HepG2 (cell line): ENCODE data around the gene CCN2. TPM values are rescaled to one million over a fixed set of nuclear protein-coding genes. Genes with fewer than 3 reads are reported as not detected.

Source experiments
- CREM ChIP-seq, 2 experiments: sonication (generic) in 1 of 2; formaldehyde crosslinking in 1 of 2; IDR thresholded peaks; 2 replicates each; pipeline versions ENCODE4 v1.4.0 to v1.6.1; 2016 to 2020; ENCODE audit warnings: antibody characterized with exemption in 1 of 2, mild to moderate bottlenecking in 1 of 2, missing genetic modification reagents in 1 of 2
- FOXJ3 ChIP-seq: sonication (generic); formaldehyde crosslinking; IDR thresholded peaks from 2 replicates; pipeline ENCODE4 v1.4.0; 2020; ENCODE audit warnings: missing genetic modification reagents, mild to moderate bottlenecking, borderline replicate concordance
- FOXO1 ChIP-seq: sonication (generic); formaldehyde crosslinking; IDR thresholded peaks from 2 replicates; pipeline ENCODE4 v1.4.0; 2020; ENCODE audit warnings: missing genetic modification reagents
- HCFC1 ChIP-seq: fragments of 150-350 bp; IDR thresholded peaks from 2 replicates; pipeline ENCODE4 v1.6.1; 2014; ENCODE audit warnings: low read depth, low read length
- HDAC2 ChIP-seq: sonication (generic); formaldehyde crosslinking; IDR thresholded peaks from 2 replicates; pipeline ENCODE4 v1.4.0; 2020; ENCODE audit warnings: missing genetic modification reagents
- MEIS2 ChIP-seq: sonication (generic); formaldehyde crosslinking; IDR thresholded peaks from 2 replicates; pipeline ENCODE4 v1.9.0; 2021; ENCODE audit warnings: mild to moderate bottlenecking, missing genetic modification reagents
- MIER3 ChIP-seq: IDR thresholded peaks from 2 replicates; pipeline ENCODE4 v1.6.1; 2016; ENCODE audit warnings: missing compliant biosample characterization, borderline replicate concordance
- PRPF4 ChIP-seq: fragments of 200-400 bp; formaldehyde crosslinking; IDR thresholded peaks from 2 replicates; pipeline ENCODE4 v1.6.1; 2016; ENCODE audit warnings: low read length, low read depth; ENCODE audit not compliant: poor library complexity, severe bottlenecking
- RARA ChIP-seq: IDR thresholded peaks from 2 replicates; pipeline ENCODE4 v1.6.1; 2016; ENCODE audit warnings: missing genetic modification reagents, missing compliant biosample characterization
- RFXAP ChIP-seq: sonication (generic); formaldehyde crosslinking; IDR thresholded peaks from 2 replicates; pipeline ENCODE4 v1.4.0; 2020; ENCODE audit warnings: missing genetic modification reagents, borderline replicate concordance
- STAG1 ChIP-seq: sonication (generic); formaldehyde crosslinking; IDR thresholded peaks from 2 replicates; pipeline ENCODE4 v1.4.0; 2020; ENCODE audit warnings: missing genetic modification reagents
- TOPORS ChIP-seq: sonication (generic); formaldehyde crosslinking; IDR thresholded peaks from 2 replicates; pipeline ENCODE4 v1.8.0; 2023; ENCODE audit warnings: mild to moderate bottlenecking, missing genetic modification reagents
- XBP1 ChIP-seq: sonication (generic); formaldehyde crosslinking; IDR thresholded peaks from 2 replicates; pipeline ENCODE4 v1.5.0; 2020; ENCODE audit warnings: missing genetic modification reagents
- ZC3H4 ChIP-seq: sonication (generic); formaldehyde crosslinking; IDR thresholded peaks from 2 replicates; pipeline ENCODE4 v1.4.0; 2020; ENCODE audit warnings: missing genetic modification reagents, borderline replicate concordance
- ZNF121 ChIP-seq: sonication (generic); formaldehyde crosslinking; IDR thresholded peaks from 2 replicates; pipeline ENCODE4 v1.5.0; 2020; ENCODE audit warnings: mild to moderate bottlenecking, missing genetic modification reagents
- ZNF251 ChIP-seq: sonication (generic); formaldehyde crosslinking; IDR thresholded peaks from 2 replicates; pipeline ENCODE4 v1.9.0; 2021; ENCODE audit warnings: mild to moderate bottlenecking, missing genetic modification reagents
- ZNF264 ChIP-seq: sonication (generic); formaldehyde crosslinking; IDR thresholded peaks from 2 replicates; pipeline ENCODE4 v1.4.0; 2020; ENCODE audit warnings: missing genetic modification reagents
- ZNF292 ChIP-seq: sonication (generic); formaldehyde crosslinking; IDR thresholded peaks from 2 replicates; pipeline ENCODE4 v1.8.1; 2022; ENCODE audit warnings: mild to moderate bottlenecking, low read depth, missing genetic modification reagents, borderline replicate concordance
- ZNF615 ChIP-seq: sonication (generic); formaldehyde crosslinking; IDR thresholded peaks from 2 replicates; pipeline ENCODE4 v1.5.0; 2020; ENCODE audit warnings: mild to moderate bottlenecking, missing genetic modification reagents, borderline replicate concordance
- ZNF652 ChIP-seq: IDR thresholded peaks from 2 replicates; pipeline ENCODE4 v1.6.1; 2016; ENCODE audit warnings: low read depth, borderline replicate concordance
- ZSCAN21 ChIP-seq: sonication (generic); formaldehyde crosslinking; IDR thresholded peaks from 2 replicates; pipeline ENCODE4 v1.8.0; 2022; ENCODE audit warnings: mild to moderate bottlenecking, missing genetic modification reagents, moderate library complexity, borderline replicate concordance
- polyA plus RNA-seq, 8 experiments: library from polyadenylated mRNA; depleted of rRNA in 3 of 8; stranded (reverse) in 7 of 8; unstranded in 1 of 8; fragments of >200 nt; fragmentation: Illumina TruSeq in 4 of 8; extraction: Trizol in 4 of 8; gene quantifications; 2 replicates each; pipeline versions ENCODE4 v1.2.1 to v1.2.3, GENCODE V29; 2011 to 2016; ENCODE audit warnings: low read depth in 4 of 8, missing spikeins in 1 of 8, mixed read lengths in 1 of 8; ENCODE audit not compliant: insufficient read depth in 1 of 8
- total RNA-seq, 5 experiments: library from RNA; depleted of rRNA; stranded (reverse); fragments of >200 nt; fragmentation: Illumina TruSeq; extraction: Trizol; gene quantifications; 2 replicates each; pipeline ENCODE4 v1.2.3, GENCODE V29; 2016; ENCODE audit warnings: low read depth in 1 of 5
- TF ChIP-seq, protein P1 (sequence below): conservative IDR thresholded peaks from 2 replicates; pipeline ENCODE4 v1.6.1; 2018; ENCODE audit warnings: missing genetic modification reagents
- TF ChIP-seq, protein P2 (sequence below), 2 experiments: sonication (generic) in 1 of 2; formaldehyde crosslinking in 1 of 2; IDR thresholded peaks; 2 replicates each; pipeline versions ENCODE4 v1.4.0 to v1.6.1; 2016 to 2020; ENCODE audit warnings: borderline replicate concordance in 1 of 2, low read depth in 1 of 2, mild to moderate bottlenecking in 1 of 2, missing genetic modification reagents in 1 of 2
- TF ChIP-seq, protein P3 (sequence below): sonication (generic); formaldehyde crosslinking; IDR thresholded peaks from 2 replicates; pipeline ENCODE4 v1.4.0; 2020; ENCODE audit warnings: missing genetic modification reagents

The CCN2 gene
- total and polyA plus RNA-seq, 2 of the 13 experiments (the other 11 are each of a cell fraction or from before 2014, with no cell fraction given) = 34.7 to 316 TPM

DNA sequence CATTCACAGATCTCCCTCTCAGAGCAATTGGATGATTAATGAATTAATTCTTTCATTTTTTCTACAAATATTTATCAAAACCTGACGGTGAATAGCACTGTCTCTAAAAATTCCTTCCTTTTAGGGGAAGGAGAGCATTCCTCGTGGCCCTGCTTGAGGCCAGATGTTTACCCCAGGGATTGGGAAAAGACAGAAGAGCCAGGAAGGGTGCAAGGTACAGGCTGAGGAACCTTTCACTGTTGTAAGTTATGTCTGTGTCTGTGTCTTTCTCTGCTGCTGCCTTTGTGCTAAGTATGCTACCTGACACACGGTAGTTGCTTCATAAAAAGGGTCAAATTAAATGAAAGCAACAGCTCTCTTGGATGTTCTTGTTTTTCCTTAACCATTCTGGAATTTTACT, 27.4 kb upstream of the CCN2 start (continued):
- TF ChIP-seq, protein P1, sequence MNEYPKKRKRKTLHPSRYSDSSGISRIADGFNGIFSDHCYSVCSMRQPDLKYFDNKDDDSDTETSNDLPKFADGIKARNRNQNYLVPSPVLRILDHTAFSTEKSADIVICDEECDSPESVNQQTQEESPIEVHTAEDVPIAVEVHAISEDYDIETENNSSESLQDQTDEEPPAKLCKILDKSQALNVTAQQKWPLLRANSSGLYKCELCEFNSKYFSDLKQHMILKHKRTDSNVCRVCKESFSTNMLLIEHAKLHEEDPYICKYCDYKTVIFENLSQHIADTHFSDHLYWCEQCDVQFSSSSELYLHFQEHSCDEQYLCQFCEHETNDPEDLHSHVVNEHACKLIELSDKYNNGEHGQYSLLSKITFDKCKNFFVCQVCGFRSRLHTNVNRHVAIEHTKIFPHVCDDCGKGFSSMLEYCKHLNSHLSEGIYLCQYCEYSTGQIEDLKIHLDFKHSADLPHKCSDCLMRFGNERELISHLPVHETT = no peak
- TF ChIP-seq HDAC2 (CRISPR knock-in tag) (peak; percentile 77), ZNF251 (CRISPR knock-in tag) (no peak), TOPORS (no peak), XBP1 (CRISPR knock-in tag) (no peak), ZNF652 (CRISPR knock-in tag) (no peak), ZNF121 (no peak), MEIS2 (CRISPR knock-in tag) (no peak), ZNF615 (CRISPR knock-in tag) (no peak), PRPF4 (no peak), RFXAP (CRISPR knock-in tag) (no peak), ZC3H4 (CRISPR knock-in tag) (no peak), CREM (IDR thresholded peaks at IDR 0.05) (peak; percentile 65), CREM (CRISPR knock-in tag; IDR thresholded peaks at IDR 0.05) (no peak), ZSCAN21 (CRISPR knock-in tag) (no peak), ZNF292 (peak; percentile 38; the same call in 1 of the 2 replicates), MIER3 (CRISPR knock-in tag) (no peak), FOXO1 (peak; percentile 75), FOXJ3 (CRISPR knock-in tag) (peak; percentile 39; the same call in 1 of the 2 replicates), STAG1 (CRISPR knock-in tag) (peak; percentile 15; the same call in 1 of the 2 replicates), RARA (CRISPR knock-in tag) (peak; percentile 62), HCFC1 (no peak), ZNF264 (CRISPR knock-in tag) (no peak)
- TF ChIP-seq, protein P2, sequence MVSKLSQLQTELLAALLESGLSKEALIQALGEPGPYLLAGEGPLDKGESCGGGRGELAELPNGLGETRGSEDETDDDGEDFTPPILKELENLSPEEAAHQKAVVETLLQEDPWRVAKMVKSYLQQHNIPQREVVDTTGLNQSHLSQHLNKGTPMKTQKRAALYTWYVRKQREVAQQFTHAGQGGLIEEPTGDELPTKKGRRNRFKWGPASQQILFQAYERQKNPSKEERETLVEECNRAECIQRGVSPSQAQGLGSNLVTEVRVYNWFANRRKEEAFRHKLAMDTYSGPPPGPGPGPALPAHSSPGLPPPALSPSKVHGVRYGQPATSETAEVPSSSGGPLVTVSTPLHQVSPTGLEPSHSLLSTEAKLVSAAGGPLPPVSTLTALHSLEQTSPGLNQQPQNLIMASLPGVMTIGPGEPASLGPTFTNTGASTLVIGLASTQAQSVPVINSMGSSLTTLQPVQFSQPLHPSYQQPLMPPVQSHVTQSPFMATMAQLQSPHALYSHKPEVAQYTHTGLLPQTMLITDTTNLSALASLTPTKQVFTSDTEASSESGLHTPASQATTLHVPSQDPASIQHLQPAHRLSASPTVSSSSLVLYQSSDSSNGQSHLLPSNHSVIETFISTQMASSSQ (IDR thresholded peaks at IDR 0.05; ENCODE audit: low read depth) = 0 out of 2 replicates have a peak, but pooled peaks have one; percentile 34
- TF ChIP-seq, protein P2 (CRISPR knock-in tag; IDR thresholded peaks at IDR 0.05; ENCODE audit: borderline replicate concordance) = no peak
- TF ChIP-seq, protein P3, sequence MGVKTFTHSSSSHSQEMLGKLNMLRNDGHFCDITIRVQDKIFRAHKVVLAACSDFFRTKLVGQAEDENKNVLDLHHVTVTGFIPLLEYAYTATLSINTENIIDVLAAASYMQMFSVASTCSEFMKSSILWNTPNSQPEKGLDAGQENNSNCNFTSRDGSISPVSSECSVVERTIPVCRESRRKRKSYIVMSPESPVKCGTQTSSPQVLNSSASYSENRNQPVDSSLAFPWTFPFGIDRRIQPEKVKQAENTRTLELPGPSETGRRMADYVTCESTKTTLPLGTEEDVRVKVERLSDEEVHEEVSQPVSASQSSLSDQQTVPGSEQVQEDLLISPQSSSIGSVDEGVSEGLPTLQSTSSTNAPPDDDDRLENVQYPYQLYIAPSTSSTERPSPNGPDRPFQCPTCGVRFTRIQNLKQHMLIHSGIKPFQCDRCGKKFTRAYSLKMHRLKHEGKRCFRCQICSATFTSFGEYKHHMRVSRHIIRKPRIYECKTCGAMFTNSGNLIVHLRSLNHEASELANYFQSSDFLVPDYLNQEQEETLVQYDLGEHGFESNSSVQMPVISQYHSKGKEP (CRISPR knock-in tag) = no peak
